ENCODE data around the gene PIAS1.

DNA sequence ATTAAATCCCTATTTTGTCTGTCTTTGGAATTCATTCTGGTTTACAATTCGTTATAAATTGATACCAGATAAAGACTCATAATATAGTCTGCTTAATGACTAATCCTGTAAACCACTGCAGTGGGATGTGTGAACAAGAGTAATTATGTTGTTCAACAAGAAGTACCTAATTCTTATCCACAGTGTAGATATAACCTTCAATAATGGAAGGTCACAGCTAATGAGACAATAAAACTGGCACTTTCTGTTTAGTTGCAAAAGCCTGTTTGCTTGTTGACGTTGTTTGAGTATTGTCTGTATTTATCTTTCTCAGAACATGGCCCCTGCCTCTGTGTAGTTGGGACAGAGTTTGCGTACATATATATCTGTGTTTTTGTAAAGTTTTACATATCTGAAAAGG is 26.7 kb downstream of the PIAS1 start:
- TF ChIP-seq CTCF (IDR thresholded peaks at IDR 0.05) (no peak), POLR2A (IDR thresholded peaks at IDR 0.05; ENCODE audit: low read depth) (no peak), EP300 (IDR thresholded peaks at IDR 0.05) (no peak)
